ENCODE data around the gene GSK3A.

The GSK3A gene

DNA sequence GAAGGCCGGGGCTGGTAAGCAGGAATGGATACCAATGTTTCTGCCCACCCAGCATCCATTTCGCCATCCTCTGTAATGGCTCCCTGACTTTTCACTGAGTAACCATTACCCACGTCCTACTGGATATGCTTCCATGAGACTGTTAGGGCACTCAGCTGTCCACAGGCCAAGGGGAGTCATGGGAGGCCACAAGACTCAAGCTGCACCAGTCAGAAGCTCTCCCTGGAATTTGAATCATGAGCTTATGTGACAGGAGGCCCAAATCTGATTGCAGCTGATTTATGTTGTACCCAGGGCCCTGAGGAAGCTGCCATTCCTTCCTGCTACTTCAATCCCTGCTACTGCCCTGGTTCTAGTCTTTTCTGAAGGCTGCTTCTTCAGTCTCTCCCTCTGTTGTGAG is 53.3 kb downstream of the GSK3A start:
- Histone ChIP-seq H3K4me3 (ENCODE audit: low read length) (no peak overlapping the region), H3K27ac (ENCODE audit: low read depth, low read length) (no peak overlapping the region), H3K27me3 (ENCODE audit: insufficient read depth, low read length) (no peaks in the 10 kb centered on the region), H3K9me3 (ENCODE audit: insufficient read depth, low read depth, low read length) (no peaks in the 10 kb centered on the region), H3K4me1 (ENCODE audit: insufficient read depth, low read length) (no peaks in the 10 kb centered on the region), H3K36me3 (ENCODE audit: insufficient read depth, low read length) (no peaks in the 10 kb centered on the region), H3K9ac (ENCODE audit: low read depth, low read length) (no peak overlapping the region)
- WGBS, result 84% methylated on average over 3 of the region's 3 CpGs

GRCh38 chr19:42188665-42189064 is 53.7 kb downstream of the GSK3A start:
- no peaks in the 10 kb centered on the region for H3K36me3 ChIP-seq (ENCODE audit: insufficient read depth, low read length)
- no peak overlapping the region for H3K27ac ChIP-seq (ENCODE audit: low read depth, low read length)
- no peak overlapping the region for H3K4me3 ChIP-seq (ENCODE audit: low read length)
- H3K9me3 ChIP-seq (ENCODE audit: insufficient read depth, low read depth, low read length), result no peaks in the 10 kb centered on the region
- no peaks in the 10 kb centered on the region for H3K27me3 ChIP-seq (ENCODE audit: insufficient read depth, low read length)
- no peak overlapping the region for H3K9ac ChIP-seq (ENCODE audit: low read depth, low read length)
- 83% methylated on average over 1 of the region's 1 CpG for WGBS
- H3K4me1 ChIP-seq (ENCODE audit: insufficient read depth, low read length), result no peaks in the 10 kb centered on the region

GRCh38 chr19:42185277-42185676 is 57.1 kb downstream of the GSK3A start:
- Histone ChIP-seq H3K9ac (ENCODE audit: low read depth, low read length) (no peak overlapping the region), H3K9me3 (ENCODE audit: insufficient read depth, low read depth, low read length) (no peaks in the 10 kb centered on the region), H3K36me3 (ENCODE audit: insufficient read depth, low read length) (no peaks in the 10 kb centered on the region), H3K27me3 (ENCODE audit: insufficient read depth, low read length) (peaks cover 19% of the 10 kb centered on the region), H3K4me3 (ENCODE audit: low read length) (no peak overlapping the region), H3K4me1 (ENCODE audit: insufficient read depth, low read length) (no peaks in the 10 kb centered on the region), H3K27ac (ENCODE audit: low read depth, low read length) (no peak overlapping the region)

DNA sequence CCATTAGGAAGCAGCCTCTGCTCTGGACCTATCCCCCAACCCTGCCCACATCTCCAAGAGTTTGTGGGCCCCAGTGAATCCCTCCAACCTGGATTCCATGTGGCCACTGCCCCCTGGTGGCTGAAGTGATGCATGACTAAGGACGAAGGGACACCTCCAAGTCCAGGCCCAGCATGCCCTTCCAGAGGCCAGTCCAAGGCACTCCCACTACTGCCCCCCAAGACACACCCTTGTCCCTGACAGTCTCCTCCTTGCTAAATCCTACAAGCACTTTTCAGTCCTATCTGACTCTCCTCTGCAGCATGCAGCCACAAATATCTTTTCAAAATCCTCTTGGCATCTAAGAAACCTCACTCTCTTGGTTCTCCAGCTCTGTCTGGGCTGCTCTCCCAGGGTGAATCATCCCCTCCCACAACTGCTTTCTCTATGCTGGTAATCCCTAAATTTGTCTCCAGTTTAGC is 58.0 kb downstream of the GSK3A start:
- 0% methylated on average over 1 of the region's 1 CpG for WGBS
- Histone ChIP-seq H3K36me3 (ENCODE audit: insufficient read depth, low read length) (no peaks in the 10 kb centered on the region), H3K4me3 (ENCODE audit: low read length) (no peak overlapping the region), H3K4me1 (ENCODE audit: insufficient read depth, low read length) (no peaks in the 10 kb centered on the region), H3K27ac (ENCODE audit: low read depth, low read length) (no peak overlapping the region), H3K9me3 (ENCODE audit: insufficient read depth, low read depth, low read length) (no peaks in the 10 kb centered on the region), H3K27me3 (ENCODE audit: insufficient read depth, low read length) (peaks cover 28% of the 10 kb centered on the region), H3K9ac (ENCODE audit: low read depth, low read length) (no peak overlapping the region)

All from HUES64 (cell line).